Left lung (tissue), 14 donors: ENCODE measurements around the gene SPATA31C2. TPM values are rescaled to one million over a fixed set of nuclear protein-coding genes. Genes with fewer than 3 reads are reported as not detected.
"Not testable (repeated sequence)": the region's sequence is repeated elsewhere in the genome, so short reads cannot be mapped to it uniquely, and the experiment has no call there.

Experiments
- ATAC-seq: fragments of 200-7000 bp; cut with Tn5 transposase; one replicate; pipeline ENCODE4 v1.9.1; 2020; ENCODE audit warnings: moderate library complexity
- DNase-seq, 4 donors: peaks; one replicate each; pipeline ENCODE4 v3.0.0-alpha.2; 2013 to 2020
- H3K27ac ChIP-seq, 2 donors: fragments of 200-600 bp; sonication (generic) in 1 of 2; one replicate each; pipeline versions ENCODE4 v1.5.0 to v1.8.0; 2020 to 2021
- H3K27me3 ChIP-seq, 2 donors: fragments of 200-600 bp; sonication (generic) in 1 of 2; one replicate each; pipeline versions ENCODE4 v1.5.0 to v1.8.0; 2020 to 2021
- H3K36me3 ChIP-seq, 2 donors: fragments of 200-600 bp; sonication (generic) in 1 of 2; one replicate each; pipeline versions ENCODE4 v1.5.0 to v1.8.0; 2020 to 2021
- H3K4me1 ChIP-seq, 2 donors: fragments of 200-600 bp; one replicate each; pipeline ENCODE4 v1.8.0; 2021
- H3K4me3 ChIP-seq, 2 donors: fragments of 200-600 bp; sonication (generic) in 1 of 2; one replicate each; pipeline versions ENCODE4 v1.5.0 to v1.8.0; 2020 to 2021; ENCODE audit warnings: mild to moderate bottlenecking in 1 of 2
- H3K9me3 ChIP-seq, 2 donors: fragments of 200-600 bp; sonication (generic) in 1 of 2; one replicate each; pipeline versions ENCODE4 v1.5.0 to v1.8.0; 2020 to 2021
- intact Hi-C, 2 donors: fragments of 100-400 bp; cut with DNase I; formaldehyde crosslinking; loops; one replicate each; pipeline versions ENCODE4 v1.11.2 to v1.14.2; 2022
- long read RNA-seq, 12 donors: library from polyadenylated mRNA in 2 of 12; unstranded in 2 of 12; transcript quantifications; one replicate each; pipeline ENCODE4 v2.0.0 and lab custom pipeline, GENCODE V29; 2019 to 2026
- polyA plus RNA-seq, 6 donors: library from polyadenylated mRNA; unstranded; fragments of 120-200 nt; gene quantifications; one replicate each; pipeline ENCODE4 v1.2.1, GENCODE V29; 2013; ENCODE audit not compliant: insufficient read length in 6 of 6
- total RNA-seq, 2 donors: library from RNA; stranded (reverse); fragmentation: NEBNext Ultra II Directional; extraction: Animal tissue kit (Norgen Biotek cat#: 25700); gene quantifications; one replicate each; pipeline ENCODE4 v1.2.1, GENCODE V29; 2021
- TF ChIP-seq, protein P1 (sequence below), 2 donors: fragments of 200-600 bp; sonication (generic) in 1 of 2; IDR thresholded peaks; one replicate each; pipeline versions ENCODE4 v1.5.0 to v1.8.0; 2021; ENCODE audit warnings: antibody characterized with exemption in 2 of 2
- donor health status: DM: no; HTN: yes; CAD: no.
- donor health status: DM: no; HTN: no; CAD: no.

Gene SPATA31C2
- total RNA-seq (not detected), polyA plus RNA-seq (under 1 TPM in 1 of 6 donors, not detected in 5; 0.06 TPM)
- long read RNA-seq, donor 1 = 0 reads
- long read RNA-seq, donor 2 = 0 reads
- long read RNA-seq, donor 3 = 0 reads
- long read RNA-seq, donor 4 = 0 reads
- long read RNA-seq, donor 5 = 0 reads
- long read RNA-seq, donor 6 = 0 reads
- long read RNA-seq, donor 7 = 0 reads
- long read RNA-seq, donor 8 = 0 reads
- long read RNA-seq, donor 9 = 0 reads
- long read RNA-seq, donor 10 = 0 reads
- long read RNA-seq, donor 11 = 0 reads
- long read RNA-seq, donor 12 = 0 reads

GRCh38 chr9:88138375-88138774, at the start of gene SPATA31C2:
Gene SPATA31C2 (minus strand): TSS chr9:88138475. CDS start chr9:88138446, 29 bp downstream.
- H3K9me3 ChIP-seq, ATAC-seq, intact Hi-C loops, H3K4me3 ChIP-seq, H3K4me1 ChIP-seq, DNase-seq, H3K27ac ChIP-seq, H3K36me3 ChIP-seq, H3K27me3 ChIP-seq: not testable (repeated sequence)

- Histone ChIP-seq H3K27me3 (no peaks in the 10 kb centered on the region), H3K27ac (no peak overlapping the region), H3K4me1 (no peaks in the 10 kb centered on the region), H3K9me3 (no peaks in the 10 kb centered on the region), H3K36me3 (no peaks in the 10 kb centered on the region), H3K4me3 (no peak overlapping the region)
- intact Hi-C loops = no loop called here
- DNase-seq (no peak), ATAC-seq (no peak)
- TF ChIP-seq, protein P1, sequence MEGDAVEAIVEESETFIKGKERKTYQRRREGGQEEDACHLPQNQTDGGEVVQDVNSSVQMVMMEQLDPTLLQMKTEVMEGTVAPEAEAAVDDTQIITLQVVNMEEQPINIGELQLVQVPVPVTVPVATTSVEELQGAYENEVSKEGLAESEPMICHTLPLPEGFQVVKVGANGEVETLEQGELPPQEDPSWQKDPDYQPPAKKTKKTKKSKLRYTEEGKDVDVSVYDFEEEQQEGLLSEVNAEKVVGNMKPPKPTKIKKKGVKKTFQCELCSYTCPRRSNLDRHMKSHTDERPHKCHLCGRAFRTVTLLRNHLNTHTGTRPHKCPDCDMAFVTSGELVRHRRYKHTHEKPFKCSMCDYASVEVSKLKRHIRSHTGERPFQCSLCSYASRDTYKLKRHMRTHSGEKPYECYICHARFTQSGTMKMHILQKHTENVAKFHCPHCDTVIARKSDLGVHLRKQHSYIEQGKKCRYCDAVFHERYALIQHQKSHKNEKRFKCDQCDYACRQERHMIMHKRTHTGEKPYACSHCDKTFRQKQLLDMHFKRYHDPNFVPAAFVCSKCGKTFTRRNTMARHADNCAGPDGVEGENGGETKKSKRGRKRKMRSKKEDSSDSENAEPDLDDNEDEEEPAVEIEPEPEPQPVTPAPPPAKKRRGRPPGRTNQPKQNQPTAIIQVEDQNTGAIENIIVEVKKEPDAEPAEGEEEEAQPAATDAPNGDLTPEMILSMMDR (IDR thresholded peaks at IDR 0.05) = no peak
These were observed 49.4 kb upstream of the SPATA31C2 start for GRCh38 chr9:88187631-88188030.

DNA sequence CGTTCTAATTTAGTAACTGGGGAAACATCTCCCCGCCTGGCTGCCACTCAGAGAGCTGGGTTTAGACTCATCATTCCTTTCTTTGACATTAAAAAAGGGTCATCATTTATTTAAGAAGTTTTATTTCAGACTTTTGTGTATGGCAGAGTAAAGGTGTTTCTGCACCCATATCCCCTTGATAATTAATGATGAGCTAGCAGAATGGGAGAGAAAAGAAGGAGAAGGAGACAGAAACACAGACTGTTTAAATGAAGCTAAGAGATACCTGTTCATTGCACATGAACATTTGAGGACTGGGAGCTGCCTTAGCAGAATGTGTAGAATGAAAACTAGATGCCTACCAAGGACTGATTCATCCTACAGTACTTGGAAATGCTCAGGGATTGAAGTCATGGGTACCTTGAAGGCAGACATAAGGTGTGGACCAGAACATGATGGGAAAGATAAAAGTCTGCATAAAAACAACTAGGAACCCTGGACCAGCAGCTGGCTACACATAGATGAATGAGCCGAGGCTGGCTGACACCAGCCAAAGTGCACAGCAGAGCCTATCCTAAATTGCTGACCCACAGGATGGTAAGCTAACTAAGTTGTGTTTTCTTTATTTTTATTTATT, 48.3 kb upstream of the SPATA31C2 start:
- Histone ChIP-seq H3K4me1 (no peaks in the 10 kb centered on the region), H3K27me3 (no peaks in the 10 kb centered on the region), H3K27ac (no peak overlapping the region), H3K9me3 (no peaks in the 10 kb centered on the region), H3K4me3 (no peak overlapping the region), H3K36me3 (no peaks in the 10 kb centered on the region)
- DNase-seq (no peak), ATAC-seq (no peak)
- TF ChIP-seq, protein P1 (IDR thresholded peaks at IDR 0.05) = no peak
- intact Hi-C loops = no loop called here

DNA sequence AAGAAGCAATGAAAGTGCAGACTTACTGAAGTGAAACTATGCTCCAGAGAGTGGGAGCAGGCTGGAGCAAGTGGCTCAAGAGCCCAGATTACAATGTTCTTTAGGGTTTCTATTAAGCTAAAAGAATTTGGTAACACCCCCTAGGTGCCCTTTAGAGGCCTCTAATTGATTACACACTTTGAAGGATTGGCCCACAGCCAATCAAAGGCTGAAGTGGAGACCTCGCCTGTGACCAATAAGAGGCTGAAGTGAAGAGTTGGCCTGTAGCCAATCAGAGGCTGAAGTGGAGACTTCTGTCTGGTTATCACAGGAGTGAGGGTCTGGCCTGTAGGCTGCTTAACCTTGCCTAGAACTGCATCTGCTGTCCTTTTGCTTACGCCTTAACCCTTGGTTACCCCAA, 46.7 kb upstream of the SPATA31C2 start:
- no peak overlapping the region for H3K27ac ChIP-seq
- H3K9me3 ChIP-seq = no peaks in the 10 kb centered on the region
- no peaks in the 10 kb centered on the region for H3K36me3 ChIP-seq
- H3K4me1 ChIP-seq = no peaks in the 10 kb centered on the region
- ATAC-seq = no peak
- TF ChIP-seq, protein P1 (IDR thresholded peaks at IDR 0.05) = no peak
- intact Hi-C loops = no loop called here
- H3K4me3 ChIP-seq = no peak overlapping the region
- no peaks in the 10 kb centered on the region for H3K27me3 ChIP-seq
- peak in 1 of 4 donors; percentile 41 for DNase-seq

GRCh38 chr9:88183798-88184495, 45.7 kb upstream of the SPATA31C2 start:
- Histone ChIP-seq H3K27ac (no peak overlapping the region), H3K9me3 (no peaks in the 10 kb centered on the region), H3K4me3 (no peak overlapping the region), H3K4me1 (no peaks in the 10 kb centered on the region), H3K27me3 (no peaks in the 10 kb centered on the region), H3K36me3 (no peaks in the 10 kb centered on the region)
- intact Hi-C loops = no loop called here
- ATAC-seq (no peak), DNase-seq (no peak)
- TF ChIP-seq, protein P1 (IDR thresholded peaks at IDR 0.05) = no peak
